Measurements from ENCODE around the gene CLIC5. TPM values are rescaled to one million over a fixed set of nuclear protein-coding genes. Genes with fewer than 3 reads are reported as not detected.

CLIC5 gene
- total and polyA plus RNA-seq, 2 of the 8 experiments (the other 6 are each of a cell fraction or from before 2014, with no cell fraction given) = 0.12 to 0.15 TPM

GRCh38 chr6:45850378-45851033, 165.2 kb downstream of the CLIC5 start (continued):
- TF ChIP-seq E2F6 (IDR thresholded peaks at IDR 0.05) = no peak
- TF ChIP-seq RXRA (IDR thresholded peaks at IDR 0.05; ENCODE audit: insufficient read depth, low read depth, low read length) = no peak
- no peak for TF ChIP-seq FOSL1 (IDR thresholded peaks at IDR 0.05; ENCODE audit: insufficient read depth, low read depth, low read length)

All from H1 (cell line).